Astrocyte of the spinal cord (primary cell): ENCODE measurements around the gene HOXC13.

Experiments used
- DNase-seq: peaks from one replicate; pipeline ENCODE4 v3.0.0; 2011; ENCODE audit warnings: low read depth, low spot score
- H3K4me3 ChIP-seq: 2 replicates; pipeline ENCODE4 v1.5.1; 2011; ENCODE audit warnings: low read depth, mild to moderate bottlenecking, low read length, moderate library complexity
- in situ Hi-C: cut with HindIII; loops from 2 replicates; pipeline ENCODE4 v1.10.0; 2017; ENCODE audit warnings: low sequenced_read_pairs
- TF ChIP-seq, protein P1 (sequence below): IDR thresholded peaks from 2 replicates; pipeline ENCODE4 v1.5.1; 2012; ENCODE audit warnings: low read depth, mild to moderate bottlenecking, low read length, inconsistent platforms

Gene HOXC13

DNA sequence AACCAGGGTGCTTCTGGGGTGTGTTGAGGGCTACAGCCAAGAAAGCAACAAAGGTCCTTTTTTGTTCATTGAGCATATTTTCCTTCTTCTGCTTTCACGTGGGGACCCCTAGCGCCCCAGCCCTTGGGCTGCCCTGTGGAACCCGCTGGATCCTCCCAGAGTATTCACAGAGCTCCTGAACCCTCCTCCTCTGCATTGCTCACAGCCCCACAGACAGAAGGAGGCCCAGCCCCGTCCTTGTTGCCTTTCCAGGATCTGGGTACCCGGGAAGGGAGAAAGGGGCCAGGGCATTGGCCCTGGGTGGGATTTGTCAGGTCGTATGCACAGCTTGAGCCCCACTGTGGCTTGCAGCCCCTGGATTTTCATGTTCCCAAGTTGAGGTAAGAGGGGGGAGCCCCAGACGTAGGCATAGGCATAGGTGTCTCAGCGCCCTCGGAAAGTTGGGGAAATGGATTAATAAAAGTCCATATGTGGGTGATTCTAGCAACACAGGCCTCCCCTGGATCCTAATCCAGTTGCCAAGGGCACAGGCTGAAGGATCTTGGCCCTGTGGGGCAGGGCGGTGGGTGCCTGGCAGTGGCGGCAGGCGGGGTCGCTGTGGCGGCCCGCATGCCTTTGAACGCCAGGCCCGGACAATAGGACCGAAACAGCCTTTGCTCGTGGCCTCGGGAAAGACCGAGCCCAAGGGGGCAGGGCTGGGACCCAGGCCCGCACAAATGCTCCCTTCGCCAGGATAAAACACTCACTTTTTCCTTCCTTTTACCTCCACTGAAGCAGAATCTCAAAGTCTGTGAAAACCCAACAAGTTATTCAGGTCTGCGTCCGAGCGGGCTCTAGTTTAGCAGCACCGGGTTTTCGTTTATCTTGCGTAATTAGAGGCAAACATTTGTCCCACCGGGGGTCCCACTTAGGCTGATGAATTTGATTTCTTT lies 43.3 kb downstream of the HOXC13 start:
- TF ChIP-seq, protein P1, sequence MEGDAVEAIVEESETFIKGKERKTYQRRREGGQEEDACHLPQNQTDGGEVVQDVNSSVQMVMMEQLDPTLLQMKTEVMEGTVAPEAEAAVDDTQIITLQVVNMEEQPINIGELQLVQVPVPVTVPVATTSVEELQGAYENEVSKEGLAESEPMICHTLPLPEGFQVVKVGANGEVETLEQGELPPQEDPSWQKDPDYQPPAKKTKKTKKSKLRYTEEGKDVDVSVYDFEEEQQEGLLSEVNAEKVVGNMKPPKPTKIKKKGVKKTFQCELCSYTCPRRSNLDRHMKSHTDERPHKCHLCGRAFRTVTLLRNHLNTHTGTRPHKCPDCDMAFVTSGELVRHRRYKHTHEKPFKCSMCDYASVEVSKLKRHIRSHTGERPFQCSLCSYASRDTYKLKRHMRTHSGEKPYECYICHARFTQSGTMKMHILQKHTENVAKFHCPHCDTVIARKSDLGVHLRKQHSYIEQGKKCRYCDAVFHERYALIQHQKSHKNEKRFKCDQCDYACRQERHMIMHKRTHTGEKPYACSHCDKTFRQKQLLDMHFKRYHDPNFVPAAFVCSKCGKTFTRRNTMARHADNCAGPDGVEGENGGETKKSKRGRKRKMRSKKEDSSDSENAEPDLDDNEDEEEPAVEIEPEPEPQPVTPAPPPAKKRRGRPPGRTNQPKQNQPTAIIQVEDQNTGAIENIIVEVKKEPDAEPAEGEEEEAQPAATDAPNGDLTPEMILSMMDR = no peak
- H3K4me3 ChIP-seq = no peak overlapping the region
- in situ Hi-C loops = no loop called here
- DNase-seq = no peak

DNA sequence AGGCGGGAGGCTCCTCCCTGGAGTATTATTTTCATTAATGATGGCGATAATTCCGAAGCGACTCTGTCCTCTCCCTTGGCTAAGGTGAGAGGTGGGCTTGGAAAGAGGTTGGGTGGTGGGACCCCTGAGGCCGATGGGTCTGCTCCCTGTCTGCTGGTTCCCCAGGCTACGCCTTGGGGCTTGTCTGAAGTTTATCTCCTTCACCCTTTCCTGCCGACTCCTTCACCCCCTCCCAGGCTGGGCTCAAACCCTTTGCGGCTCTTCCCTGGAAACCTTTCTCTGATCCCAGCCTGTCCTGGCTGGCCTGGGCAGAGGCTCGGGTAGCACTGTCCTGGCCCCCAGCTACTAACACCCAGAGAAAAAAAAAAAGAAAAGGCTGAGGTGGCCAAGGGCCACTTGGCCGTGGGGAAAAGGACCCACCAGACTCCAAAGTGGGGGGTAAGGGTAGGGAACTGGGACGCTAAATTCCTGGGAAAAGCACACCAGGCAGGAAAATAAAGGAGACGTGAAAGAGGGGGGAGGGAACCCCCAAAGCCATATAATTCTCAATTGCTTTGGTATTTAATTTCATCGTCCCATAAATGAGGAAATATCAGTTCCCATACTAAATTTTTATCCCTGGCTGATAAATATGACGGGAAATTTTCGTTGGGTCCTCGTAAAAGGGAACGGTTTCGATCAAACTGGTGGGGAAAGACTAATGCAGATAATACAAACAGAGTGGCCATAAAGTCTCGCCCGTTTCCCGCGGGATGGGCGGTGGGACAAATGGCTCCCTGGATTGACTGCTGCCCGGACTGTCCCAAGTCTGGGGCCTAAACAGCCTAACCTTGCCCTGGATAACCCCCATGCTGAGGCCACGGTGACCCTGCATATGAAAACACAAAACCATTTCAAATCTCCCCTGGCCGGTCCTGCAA lies 44.3 kb downstream of the HOXC13 start:
- in situ Hi-C loops = no loop called here
- no peak overlapping the region for H3K4me3 ChIP-seq
- TF ChIP-seq, protein P1 = no peak
- DNase-seq = no peak

DNA sequence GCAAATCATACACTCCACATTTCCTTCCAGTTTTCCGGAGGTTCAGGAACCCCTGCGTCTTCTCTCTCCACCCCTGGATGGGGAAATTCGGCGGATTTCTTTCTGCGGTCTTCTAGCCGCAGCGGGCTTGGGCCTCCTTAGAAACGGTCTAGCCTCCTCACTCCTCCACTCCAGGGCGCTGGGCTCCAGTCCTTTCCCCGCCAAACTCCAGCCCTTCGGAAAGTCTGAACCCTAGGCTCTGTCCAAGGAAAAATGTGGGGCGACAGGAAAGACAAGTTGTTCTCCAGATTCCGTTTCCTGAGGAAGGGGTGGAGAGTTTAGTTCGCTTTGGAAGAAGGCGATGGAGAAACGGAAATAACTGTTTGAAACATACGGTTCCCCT lies 44.9 kb downstream of the HOXC13 start:
- in situ Hi-C loops = no loop called here
- no peak overlapping the region for H3K4me3 ChIP-seq
- no peak for DNase-seq
- TF ChIP-seq, protein P1 = no peak

DNA sequence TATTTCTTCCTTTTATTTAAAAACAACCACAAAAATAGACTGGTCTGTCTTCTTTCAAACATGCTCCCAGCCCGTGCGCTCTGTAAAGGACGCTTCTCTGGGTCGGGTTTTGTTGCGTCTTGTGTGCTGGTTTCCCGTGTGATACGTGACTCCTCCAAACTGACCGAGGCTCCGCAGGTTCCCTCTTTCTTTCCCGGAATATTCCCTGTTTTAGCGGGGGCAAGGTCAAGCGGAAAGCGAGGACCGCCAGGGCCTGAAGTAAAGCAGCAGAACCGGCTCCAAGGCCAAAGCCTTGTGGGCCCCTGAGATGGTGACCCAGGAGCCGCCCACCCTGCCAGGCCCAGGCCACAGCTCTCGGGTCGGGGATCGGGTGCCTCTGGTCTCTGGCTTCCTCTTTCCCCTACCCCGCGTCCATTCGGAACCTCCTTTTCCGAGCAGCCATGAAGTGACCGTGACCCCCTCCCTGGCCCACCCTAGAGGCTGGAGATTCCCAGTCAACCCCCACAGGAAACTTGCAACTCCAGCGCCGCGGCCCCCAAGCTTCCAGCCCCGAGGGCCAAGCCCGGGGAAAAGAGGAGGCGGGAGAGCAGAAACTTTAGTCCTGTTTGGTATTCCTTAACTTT lies 45.4 kb downstream of the HOXC13 start:
- no peak overlapping the region for H3K4me3 ChIP-seq
- TF ChIP-seq, protein P1 = no peak
- in situ Hi-C loops = no loop called here
- no peak for DNase-seq

DNA sequence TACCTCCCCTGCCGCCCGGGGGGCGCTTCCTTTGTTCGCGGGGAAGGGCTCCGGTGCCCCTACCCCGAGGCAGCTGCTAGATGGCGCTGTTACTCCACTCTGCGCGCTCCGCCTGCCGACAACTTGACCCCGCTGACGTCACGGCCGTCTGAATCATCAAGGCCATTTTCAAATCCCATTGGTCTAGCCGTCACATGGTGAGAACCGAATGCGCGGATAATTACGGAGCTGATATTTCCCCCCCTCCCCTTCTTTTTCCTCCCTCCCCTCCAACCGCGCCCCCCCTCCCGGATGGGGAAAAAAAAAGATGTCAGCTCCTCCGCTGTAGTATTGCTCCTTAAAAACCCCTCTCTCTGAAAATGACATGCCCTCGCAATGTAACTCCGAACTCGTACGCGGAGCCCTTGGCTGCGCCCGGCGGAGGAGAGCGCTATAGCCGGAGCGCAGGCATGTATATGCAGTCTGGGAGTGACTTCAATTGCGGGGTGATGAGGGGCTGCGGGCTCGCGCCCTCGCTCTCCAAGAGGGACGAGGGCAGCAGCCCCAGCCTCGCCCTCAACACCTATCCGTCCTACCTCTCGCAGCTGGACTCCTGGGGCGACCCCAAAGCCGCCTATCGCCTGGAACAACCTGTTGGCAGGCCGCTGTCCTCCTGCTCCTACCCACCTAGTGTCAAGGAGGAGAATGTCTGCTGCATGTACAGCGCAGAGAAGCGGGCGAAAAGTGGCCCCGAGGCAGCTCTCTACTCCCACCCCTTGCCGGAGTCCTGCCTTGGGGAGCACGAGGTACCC lies 46.5 kb downstream of the HOXC13 start, which contains the start of gene HOXC10:
Gene HOXC10 (plus strand): TSS at position 246 of the 791 bp plus-strand sequence. CDS start 114 bp downstream, at position 360.
- TF ChIP-seq, protein P1 = peak; percentile 75
- peak; percentile 83 for DNase-seq
- H3K4me3 ChIP-seq = peak within 1 kb of the TSS; percentile 4
- in situ Hi-C loops = no loop called here
